Right atrium auricular region (tissue), 2 donors: Measurements from ENCODE around the gene FLACC1. TPM values are rescaled to one million over a fixed set of nuclear protein-coding genes. Genes with fewer than 3 reads are reported as not detected.

Experiments used
- DNase-seq: peaks from one replicate; pipeline ENCODE4 v3.0.0-alpha.2; 2019; ENCODE audit warnings: low spot score
- H3K27ac ChIP-seq, 2 donors: fragments of 200-600 bp; sonication (generic); 1 replicate in 1 of 2; 2 replicates in 1 of 2; pipeline ENCODE4 v1.5.1; 2016 to 2019
- H3K27me3 ChIP-seq, 2 donors: fragments of 200-600 bp; sonication (generic); one replicate each; pipeline versions ENCODE4 v1.5.1 to v1.6.0; 2017 to 2019
- H3K36me3 ChIP-seq: fragments of 200-600 bp; sonication (generic); one replicate; pipeline ENCODE4 v1.5.1; 2016
- H3K4me1 ChIP-seq, 2 donors: fragments of 200-600 bp; sonication (generic); one replicate each; pipeline versions ENCODE4 v1.5.1 to v1.6.0; 2017 to 2019
- H3K4me3 ChIP-seq, 2 donors: fragments of 200-600 bp; sonication (generic); 1 replicate in 1 of 2; 2 replicates in 1 of 2; pipeline ENCODE4 v1.5.1; 2017 to 2019; ENCODE audit warnings: mild to moderate bottlenecking in 1 of 2, moderate library complexity in 1 of 2
- H3K9me3 ChIP-seq, 2 donors: fragments of 200-600 bp; sonication (generic); one replicate each; pipeline ENCODE4 v1.5.1; 2019
- CTCF ChIP-seq, 2 donors: fragments of 200-600 bp; sonication (generic); IDR thresholded peaks; one replicate each; pipeline ENCODE4 v1.5.1; 2019; ENCODE audit warnings: antibody characterized with exemption in 2 of 2
- total RNA-seq, 2 donors: library from RNA; depleted of rRNA; stranded (reverse); fragments of >200 nt; gene quantifications; one replicate each; pipeline ENCODE4 v1.1.0, GENCODE V29; 2016

FLACC1 gene
- total RNA-seq, 2 donors from 2014 or later: 6.2 to 7.5 TPM

- TF ChIP-seq CTCF (IDR thresholded peaks at IDR 0.05): no peak
- peaks cover 0 to 49% of the 10 kb centered on the region in 2 donors for H3K4me1 ChIP-seq
- no peak overlapping the region for H3K4me3 ChIP-seq
- H3K36me3 ChIP-seq: peaks cover 37% of the 10 kb centered on the region
- no peak for DNase-seq
- no peaks in the 10 kb centered on the region for H3K9me3 ChIP-seq
- H3K27me3 ChIP-seq: no peaks in the 10 kb centered on the region
- H3K27ac ChIP-seq: peak overlapping the region; percentile 0 to 87
These were observed 44.7 kb upstream of the FLACC1 start for GRCh38 chr2:201401815-201402214.

- H3K4me1 ChIP-seq: peaks cover 0 to 10% of the 10 kb centered on the region in 2 donors
- no peaks in the 10 kb centered on the region for H3K9me3 ChIP-seq
- peaks cover 87% of the 10 kb centered on the region for H3K36me3 ChIP-seq
- no peak overlapping the region for H3K27ac ChIP-seq
- H3K4me3 ChIP-seq: no peak overlapping the region
- DNase-seq: no peak
- no peaks in the 10 kb centered on the region for H3K27me3 ChIP-seq
- TF ChIP-seq CTCF (IDR thresholded peaks at IDR 0.05): no peak
These were observed 39.5 kb upstream of the FLACC1 start for GRCh38 chr2:201396595-201396994.

GRCh38 chr2:201383136-201383535 is 26.0 kb upstream of the FLACC1 start:
- Histone ChIP-seq H3K27me3 (no peaks in the 10 kb centered on the region), H3K4me1 (no peaks in the 10 kb centered on the region), H3K4me3 (no peak overlapping the region), H3K9me3 (no peaks in the 10 kb centered on the region), H3K36me3 (peaks cover 98% of the 10 kb centered on the region), H3K27ac (no peak overlapping the region)
- no peak for DNase-seq
- no peak for TF ChIP-seq CTCF (IDR thresholded peaks at IDR 0.05)

GRCh38 chr2:201378496-201379397 is 21.6 kb upstream of the FLACC1 start:
- no peaks in the 10 kb centered on the region for H3K27me3 ChIP-seq
- H3K9me3 ChIP-seq: no peaks in the 10 kb centered on the region
- H3K4me1 ChIP-seq: no peaks in the 10 kb centered on the region
- DNase-seq: no peak
- peaks cover 85% of the 10 kb centered on the region for H3K36me3 ChIP-seq
- no peak overlapping the region for H3K27ac ChIP-seq
- TF ChIP-seq CTCF (IDR thresholded peaks at IDR 0.05): no peak
- H3K4me3 ChIP-seq: no peak overlapping the region

- Histone ChIP-seq H3K36me3 (peaks cover 69% of the 10 kb centered on the region), H3K27me3 (no peaks in the 10 kb centered on the region), H3K27ac (no peak overlapping the region), H3K4me3 (no peak overlapping the region), H3K9me3 (no peaks in the 10 kb centered on the region), H3K4me1 (no peaks in the 10 kb centered on the region)
- no peak for TF ChIP-seq CTCF (IDR thresholded peaks at IDR 0.05)
- DNase-seq: no peak
These were observed 20.1 kb upstream of the FLACC1 start for GRCh38 chr2:201377218-201377617.
